Erythroblast (primary cell): Measurements from ENCODE around the gene ARL5C.

Source experiments
- GATA1 ChIP-seq: IDR thresholded peaks from 2 replicates; pipeline ENCODE4 v1.6.1; 2011; ENCODE audit warnings: low read depth, mild to moderate bottlenecking, control low read depth, low read length, moderate library complexity
- POLR2A ChIP-seq: IDR thresholded peaks from 2 replicates; pipeline ENCODE4 v1.6.1; 2011; ENCODE audit warnings: mild to moderate bottlenecking, low read length

- TF ChIP-seq POLR2A (no peak), GATA1 (no peak)
Measured at GRCh38 chr17:39107973-39108372, 58.0 kb downstream of the ARL5C start.
